Ecto neural progenitor cell (in vitro differentiated cells): ENCODE measurements around the gene ELOB.

ENCODE experiments used
- DNase-seq: peaks from one replicate; pipeline ENCODE4 v3.0.0-alpha.2; 2018; ENCODE audit warnings: low spot score

Gene ELOB

GRCh38 chr16:2810651-2811050 is 33.6 kb upstream of the ELOB start:
- DNase-seq = no peak

DNA sequence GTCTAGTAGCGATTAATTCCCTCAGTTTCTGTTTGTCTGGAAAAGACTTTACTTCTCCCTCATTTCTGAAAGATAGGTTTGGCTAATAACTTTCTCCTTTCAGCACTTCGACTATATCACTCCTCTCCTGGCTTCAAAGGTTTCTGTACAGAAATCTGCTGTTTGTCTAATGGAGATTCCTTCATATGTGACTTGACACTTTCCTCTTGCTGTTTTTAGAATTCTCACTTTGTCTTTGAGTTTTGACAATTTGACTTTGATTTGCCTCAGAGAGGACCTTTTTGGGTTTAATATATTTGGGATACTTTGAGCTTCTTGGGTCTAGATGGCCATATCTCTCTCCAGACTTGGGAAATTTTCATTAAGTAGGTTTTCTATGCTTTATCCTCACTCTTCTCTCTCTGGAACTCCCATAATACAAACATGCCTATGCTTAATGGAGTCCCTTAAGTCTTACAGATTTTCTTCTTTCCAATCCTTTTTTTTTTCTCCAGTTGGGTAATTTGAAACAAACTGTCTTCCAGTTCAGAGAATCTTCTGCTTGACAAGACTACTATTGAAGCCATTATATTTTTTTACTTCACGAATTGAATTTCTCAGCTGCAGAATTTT is 32.2 kb upstream of the ELOB start:
- no peak for DNase-seq

DNA sequence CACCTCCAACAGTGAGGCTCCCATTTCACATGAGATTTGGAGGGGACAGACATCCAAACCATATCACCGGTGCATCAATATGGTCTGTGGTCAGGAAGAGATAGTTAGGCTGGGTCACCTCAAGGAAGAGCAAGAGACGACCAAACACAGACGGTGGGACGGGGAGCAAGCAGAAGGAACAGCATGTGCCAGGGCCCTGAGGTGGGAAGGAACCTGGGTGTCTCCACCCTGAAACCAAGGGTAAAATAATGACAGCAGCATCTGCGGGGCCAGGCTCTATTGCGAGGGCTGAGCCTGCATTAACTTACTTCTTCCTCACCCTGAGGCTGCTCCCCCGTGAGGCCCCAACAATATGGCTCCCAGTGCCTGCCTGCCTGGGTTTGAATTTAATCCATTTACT is 31.1 kb upstream of the ELOB start:
- DNase-seq = no peak

DNA sequence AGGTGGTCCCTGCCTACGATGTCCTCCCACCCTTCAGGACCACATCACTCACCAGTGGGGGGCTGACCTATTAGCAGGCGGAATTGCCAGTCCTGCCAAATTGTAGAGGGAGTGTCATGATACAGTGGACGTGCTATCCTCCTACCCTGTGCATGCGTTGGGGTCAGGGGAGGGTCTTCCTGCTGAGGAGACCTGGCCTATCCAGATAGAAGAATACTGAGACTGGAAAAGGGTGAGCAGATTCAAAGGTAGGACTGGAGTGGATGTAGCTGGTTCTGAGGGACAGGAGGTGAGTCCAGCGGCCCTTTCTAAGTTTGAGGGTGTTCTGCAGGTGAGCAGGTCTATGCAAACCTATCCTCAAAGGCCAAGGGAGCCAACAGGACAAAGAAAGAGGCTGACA is 29.2 kb upstream of the ELOB start:
- DNase-seq = no peak

GRCh38 chr16:2804728-2805127 is 27.6 kb upstream of the ELOB start:
- no peak for DNase-seq

DNA sequence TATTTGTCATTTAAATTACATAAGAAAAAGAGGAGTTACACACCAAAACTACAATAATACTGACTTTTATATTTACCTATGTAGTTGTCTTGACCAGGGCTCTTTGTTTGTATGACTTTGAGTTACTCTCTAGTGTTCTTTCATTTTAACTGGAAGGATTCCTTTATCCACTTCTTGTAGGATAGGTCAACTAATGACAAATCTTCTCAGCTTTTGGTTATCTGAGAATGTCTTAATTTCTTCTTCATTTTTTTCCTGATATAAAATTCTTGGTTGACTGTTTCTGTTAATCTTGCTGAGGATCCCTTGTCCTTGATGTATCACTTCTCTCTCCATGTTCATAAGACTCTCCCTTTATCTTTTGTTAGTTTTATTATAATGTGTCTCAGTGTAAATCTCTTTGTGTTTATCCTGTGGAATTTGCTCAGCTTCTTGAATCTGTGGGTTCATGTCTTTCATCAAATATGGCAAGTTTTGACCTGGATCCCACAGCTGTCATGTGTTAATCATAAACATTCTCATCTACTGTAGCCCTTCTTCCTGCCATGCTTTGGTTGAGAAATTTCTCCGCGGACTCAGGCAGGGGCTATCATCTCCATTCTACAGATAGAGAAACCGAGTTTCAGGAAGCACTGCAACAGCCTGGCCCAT is 26.6 kb upstream of the ELOB start:
- no peak for DNase-seq

DNA sequence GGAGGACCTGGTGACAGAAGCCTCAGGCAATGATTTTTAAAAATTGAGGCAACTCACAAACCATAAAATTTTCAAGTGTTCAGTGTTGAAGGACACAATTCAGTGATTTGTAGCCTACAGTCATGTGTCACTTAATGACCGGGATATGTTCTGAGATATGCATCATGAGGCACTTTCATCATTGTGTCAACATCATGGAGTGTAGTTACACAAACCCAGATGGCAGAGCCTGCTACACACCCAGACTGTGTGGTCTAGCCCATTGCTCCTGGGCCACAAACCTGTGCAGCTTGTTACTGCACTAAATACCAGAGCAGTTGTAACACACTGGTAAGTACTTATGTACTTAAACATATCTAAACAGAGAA is 22.8 kb upstream of the ELOB start:
- no peak for DNase-seq

GRCh38 chr16:2799205-2799858 is 22.3 kb upstream of the ELOB start:
- DNase-seq = no peak

GRCh38 chr16:2798723-2799204 is 21.7 kb upstream of the ELOB start:
- no peak for DNase-seq

DNA sequence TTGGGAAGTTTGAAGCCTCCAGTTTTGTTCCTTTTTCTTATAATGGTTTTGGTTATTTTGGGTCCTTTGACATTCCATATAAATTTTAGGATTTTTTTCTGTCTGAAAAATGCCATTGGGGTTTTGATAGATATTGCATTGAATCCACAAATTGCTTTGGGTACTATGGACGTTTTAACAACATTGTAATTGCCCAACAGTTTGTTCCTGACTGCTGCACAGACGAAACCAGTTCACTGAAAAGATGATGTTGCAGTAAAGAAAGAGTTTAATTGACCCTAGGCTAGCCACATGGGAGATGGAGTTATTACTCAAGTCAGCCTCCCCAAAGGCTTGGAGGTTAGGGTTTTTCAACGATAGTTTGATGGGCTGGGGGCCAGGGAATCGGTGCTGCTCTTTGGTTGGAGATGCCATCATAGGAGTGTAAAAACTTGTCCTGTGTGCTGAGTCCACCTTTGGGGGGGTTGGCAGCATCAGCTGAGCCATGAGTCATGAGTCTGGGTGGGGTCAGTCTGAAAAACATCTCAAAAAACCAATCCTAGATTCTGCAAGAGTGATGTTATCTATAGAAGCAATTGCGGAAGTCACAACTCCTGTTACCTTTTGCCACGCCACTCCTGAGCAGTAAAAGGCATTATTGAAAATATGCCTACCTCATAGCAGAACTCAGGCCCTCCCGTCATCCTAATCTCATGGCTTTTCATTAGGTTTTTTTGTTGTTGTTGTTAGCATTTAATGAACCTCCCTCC is 18.5 kb upstream of the ELOB start:
- DNase-seq = no peak

- DNase-seq = no peak
These were observed 15.9 kb upstream of the ELOB start for GRCh38 chr16:2792940-2793339.

DNA sequence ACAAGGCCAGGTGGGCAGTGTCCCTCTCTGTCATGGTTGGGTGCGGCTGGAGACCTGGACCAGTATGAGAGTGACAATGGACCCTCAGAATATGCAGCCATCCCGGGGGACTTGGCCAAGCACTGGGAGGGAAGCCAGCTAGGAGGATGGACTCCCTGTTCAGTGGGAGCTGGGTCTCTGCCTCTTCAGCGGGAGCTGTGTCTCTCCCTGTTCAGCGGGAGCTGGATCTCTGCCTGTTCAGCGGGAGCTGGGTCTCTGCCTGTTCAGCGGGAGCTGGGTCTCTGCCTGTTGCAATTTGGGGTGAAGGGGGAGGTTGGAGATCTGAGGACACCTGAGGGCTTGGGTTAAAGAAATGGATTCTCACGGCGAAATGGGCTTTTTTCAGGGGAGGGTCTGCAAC is 14.1 kb upstream of the ELOB start:
- no peak for DNase-seq

- no peak for DNase-seq
These were observed 13.6 kb upstream of the ELOB start for GRCh38 chr16:2790631-2791030.

DNA sequence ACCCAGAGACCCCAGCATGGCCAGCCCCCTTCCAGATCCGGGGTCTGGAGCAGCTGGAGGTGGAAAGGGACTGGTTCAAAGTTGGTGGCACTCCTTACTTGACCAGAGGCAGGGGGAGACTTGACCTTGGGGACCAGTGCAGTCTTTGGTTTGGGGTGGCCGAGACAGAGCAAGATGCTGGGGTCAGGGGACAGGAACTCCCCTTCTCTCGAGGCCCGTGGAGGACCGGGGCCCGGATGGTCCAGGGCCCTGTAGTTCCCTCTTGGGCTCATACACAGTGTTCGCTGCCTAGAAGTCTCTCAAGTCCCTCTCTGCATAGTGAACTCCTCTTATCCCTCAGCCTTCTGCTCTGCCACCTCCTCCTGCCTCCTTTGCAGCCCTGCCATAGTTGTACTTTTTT is 10.9 kb upstream of the ELOB start:
- DNase-seq = no peak

DNA sequence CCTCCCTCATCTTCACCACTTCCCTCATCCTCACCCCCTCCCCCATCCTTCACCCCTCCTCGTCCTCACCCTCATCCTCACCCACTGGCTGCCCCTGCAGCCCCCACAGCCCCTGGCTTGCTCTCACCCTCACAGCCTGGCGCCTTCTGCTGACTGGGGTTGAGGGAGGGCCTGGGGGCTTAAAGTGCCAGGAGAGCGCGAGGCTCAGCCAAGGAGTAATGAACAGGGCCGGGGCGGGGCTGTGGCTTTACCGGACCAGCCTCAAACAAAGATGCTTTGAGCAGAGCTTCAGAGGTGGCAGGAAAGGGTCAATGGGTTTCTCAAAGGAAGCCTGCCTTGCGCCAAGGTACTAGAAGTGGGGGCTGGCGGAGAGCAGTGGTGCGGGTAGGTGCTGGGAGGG is 10.3 kb upstream of the ELOB start, which contains the start of gene PRSS33:
Gene PRSS33 (minus strand): TSS at position 155 of the 400 bp plus-strand sequence. CDS start 1,013 bp downstream, outside the sequence.
- no peak for DNase-seq

GRCh38 chr16:2786826-2787151 is 9.7 kb upstream of the ELOB start:
- DNase-seq = no peak

DNA sequence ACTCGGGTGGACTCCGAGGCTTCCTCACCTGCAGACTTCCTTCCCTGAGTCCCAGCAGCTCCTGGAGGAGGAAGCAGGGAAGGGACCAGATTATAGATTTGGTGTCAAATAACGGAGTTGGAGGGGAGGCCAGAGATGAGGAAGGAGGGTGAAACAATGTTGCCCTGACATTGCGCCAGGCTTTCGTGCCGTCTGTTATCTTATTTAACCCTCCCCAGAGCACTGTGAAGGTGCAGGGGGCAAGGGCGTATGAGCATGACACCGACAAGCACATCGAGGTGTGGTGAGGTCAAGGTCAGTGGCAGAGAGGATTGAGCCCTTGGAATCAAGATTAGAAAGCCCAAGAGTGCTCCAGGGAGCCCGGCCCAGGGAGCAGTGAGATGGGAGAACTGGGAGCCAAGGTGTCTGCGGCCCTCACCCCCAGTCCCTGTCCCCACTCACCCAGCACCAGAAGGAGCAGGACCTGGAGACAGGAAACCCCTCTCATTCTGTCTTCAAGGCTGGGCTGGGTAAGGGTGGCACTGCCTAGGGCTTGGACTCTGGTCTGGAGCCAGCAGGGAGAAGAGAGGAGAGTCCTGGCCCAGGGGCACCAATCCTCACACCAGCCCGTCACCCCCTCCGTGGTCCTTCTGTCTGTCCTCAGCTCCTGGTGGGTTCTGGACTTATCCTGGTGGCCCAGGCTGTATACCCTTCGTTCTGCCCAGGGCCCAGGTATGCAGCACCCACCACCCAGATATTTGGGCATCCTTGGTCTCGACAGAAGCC is 9.2 kb upstream of the ELOB start:
- no peak for DNase-seq

GRCh38 chr16:2785101-2785991 is 8.3 kb upstream of the ELOB start:
- no peak for DNase-seq

- no peak for DNase-seq
These were observed 7.4 kb upstream of the ELOB start for GRCh38 chr16:2784358-2785100.

GRCh38 chr16:2783581-2784357 is 6.7 kb upstream of the ELOB start:
- no peak for DNase-seq
